Stimulated activated CD8-positive, alpha-beta memory T cell treated with anti-CD3 and anti-CD28 coated beads, Interleukin-7, amount 100 ng/mL, for 1 hour (primary cell): Measurements from ENCODE around the gene SLC25A46.
"Not testable (repeated sequence)": the region's sequence is repeated elsewhere in the genome, so short reads cannot be mapped to it uniquely, and the experiment has no call there.

Experiments
- DNase-seq, 2 donors: peaks; one replicate each; pipeline ENCODE4 v3.0.0-alpha.2; 2020; ENCODE audit warnings: low read depth in 2 of 2

SLC25A46 gene

DNA sequence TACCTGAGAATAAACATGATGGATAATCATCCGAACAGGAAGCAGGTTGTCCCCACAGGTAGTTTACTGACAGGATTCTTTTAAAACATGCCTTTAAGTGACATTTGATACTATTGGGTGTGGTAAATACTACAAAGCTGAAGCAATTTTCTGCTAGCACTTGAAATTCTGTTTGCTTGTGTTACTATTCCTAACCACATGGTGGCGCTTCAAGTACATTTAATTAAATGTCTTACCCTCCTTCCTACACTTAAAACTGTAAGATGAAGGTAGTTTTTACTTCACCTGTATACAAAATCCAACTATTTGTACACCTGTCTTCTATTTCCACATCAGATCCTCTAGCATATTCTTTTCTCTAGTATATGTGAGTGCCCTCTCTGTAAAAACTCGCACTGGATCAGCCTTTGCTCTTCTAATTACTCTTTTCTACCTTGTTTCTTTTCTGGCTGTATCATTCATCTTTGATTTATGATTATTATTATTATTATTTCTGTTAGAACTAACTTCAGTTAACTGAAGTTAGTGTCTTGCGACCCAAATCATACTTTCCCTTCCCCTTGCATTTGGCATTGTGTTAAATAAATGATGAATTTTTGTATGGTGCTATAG, 18.4 kb downstream of the SLC25A46 start:
- no peak for DNase-seq

DNA sequence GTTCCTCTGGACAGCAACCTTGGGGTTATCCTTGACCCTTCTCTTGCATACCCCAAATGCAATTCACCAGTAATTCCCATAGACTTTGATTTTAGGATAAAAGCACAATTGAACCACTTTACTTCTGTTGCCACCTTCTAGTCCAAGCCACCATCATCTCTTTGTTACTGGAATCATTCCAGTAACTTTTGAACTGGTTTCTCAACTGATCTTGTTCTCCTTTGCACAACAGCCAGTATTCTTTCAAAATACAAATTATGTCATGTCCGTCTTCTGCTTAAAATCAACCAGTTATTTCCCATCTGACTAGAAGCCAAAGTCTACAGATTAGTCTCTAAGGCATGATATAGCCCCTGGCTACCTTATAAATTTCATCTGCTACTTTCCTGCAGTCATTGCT, 21.4 kb downstream of the SLC25A46 start:
- DNase-seq: no peak

DNA sequence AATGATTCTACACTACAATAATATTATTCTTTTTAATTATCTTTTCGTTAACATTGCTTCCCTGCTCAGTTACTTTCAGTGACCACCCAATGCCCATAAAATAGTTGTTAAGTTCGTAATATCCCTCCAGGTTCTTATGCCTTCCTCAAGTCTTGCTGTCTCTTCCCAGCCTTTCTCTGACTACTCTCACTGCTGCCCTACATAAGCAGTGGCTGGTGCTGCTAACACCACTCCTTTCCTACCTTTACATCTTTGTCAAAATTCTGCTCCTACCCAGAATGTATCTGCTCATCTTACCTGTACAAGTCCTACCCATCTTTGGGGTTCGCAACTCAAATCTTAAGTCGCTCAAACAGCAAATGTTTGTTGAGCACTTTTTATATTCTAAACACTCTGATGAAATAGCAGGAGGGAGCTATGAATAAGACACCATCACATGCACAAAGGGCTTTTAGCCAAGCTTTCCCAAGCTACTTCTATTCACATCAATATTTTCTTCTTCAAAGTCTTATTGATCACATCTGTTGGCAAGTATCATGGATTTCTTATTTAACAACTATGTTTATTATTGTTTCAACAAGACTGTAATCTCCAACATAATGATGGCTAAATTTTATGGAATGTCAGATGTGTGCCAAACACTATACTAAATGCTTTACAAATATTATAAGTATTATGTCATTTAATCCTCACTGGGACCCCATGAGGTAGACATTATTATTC, 29.5 kb downstream of the SLC25A46 start:
- no peak for DNase-seq

DNA sequence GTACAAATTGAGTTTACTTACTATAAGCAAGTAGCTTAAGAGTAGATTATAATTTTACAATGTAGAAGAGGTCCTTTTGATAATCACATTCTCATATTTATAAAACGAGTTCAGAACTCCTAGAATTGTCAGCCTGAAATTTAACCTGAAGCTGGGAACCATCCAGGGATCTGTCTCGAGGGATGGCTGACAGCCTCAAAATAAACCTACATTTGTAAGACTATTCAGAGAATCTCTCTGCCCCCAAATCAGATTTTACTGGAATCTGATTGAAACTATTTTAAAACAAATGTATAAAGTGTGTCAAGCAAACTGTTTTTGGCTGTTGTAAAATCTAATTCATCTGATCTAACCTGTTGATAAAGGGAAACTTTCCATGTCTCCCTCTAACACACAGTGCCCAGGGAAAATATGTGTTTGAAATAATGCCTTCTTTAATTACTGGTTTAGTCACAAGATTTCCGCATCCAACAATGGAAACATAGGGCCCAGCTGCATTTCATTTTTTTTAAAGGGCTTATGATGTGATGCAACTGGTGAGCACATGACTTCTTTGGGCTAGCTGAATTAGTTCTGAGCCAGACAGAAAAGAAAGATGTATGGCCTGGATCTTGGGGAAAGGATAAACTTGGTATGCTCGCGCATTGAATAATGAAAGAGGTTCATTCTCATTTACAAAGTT, 30.3 kb downstream of the SLC25A46 start:
- DNase-seq: no peak

DNA sequence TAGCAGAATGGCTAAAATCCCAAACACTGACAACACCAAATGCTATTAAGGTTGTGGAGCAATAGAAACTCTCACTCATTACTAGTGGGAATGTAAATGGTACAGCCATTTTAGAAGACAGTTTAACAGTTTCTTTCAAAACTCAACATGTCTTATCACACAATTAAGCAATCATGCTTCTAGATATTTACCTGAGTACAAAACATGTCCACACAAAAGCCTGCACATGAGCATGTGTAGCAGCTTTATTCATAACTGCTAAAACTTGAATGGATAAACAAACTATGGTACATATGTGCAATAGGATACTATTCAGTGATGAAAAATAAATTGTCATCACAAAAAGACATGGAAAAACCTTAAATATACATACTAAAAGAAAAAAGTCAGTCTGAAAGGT, 31.5 kb downstream of the SLC25A46 start:
- no peak for DNase-seq

DNA sequence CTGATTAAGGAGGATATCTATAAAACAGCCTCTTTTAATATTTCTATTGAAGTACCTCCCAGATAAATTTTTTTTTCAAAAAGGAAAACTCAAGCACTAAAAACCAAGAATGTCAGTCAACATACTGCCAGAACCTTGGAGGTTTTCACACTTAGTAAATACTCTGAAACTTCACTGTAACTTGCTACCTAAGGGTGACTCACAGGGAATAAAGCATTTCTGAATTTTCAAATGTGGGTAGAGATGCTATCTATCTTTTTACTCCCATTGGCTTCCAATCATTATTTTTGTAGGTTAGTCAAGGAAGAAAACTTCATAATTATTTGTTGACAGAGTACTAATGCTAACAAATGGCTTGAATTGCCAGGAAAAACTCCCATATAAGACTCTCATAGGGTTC, 46.1 kb downstream of the SLC25A46 start:
- DNase-seq: no peak

DNA sequence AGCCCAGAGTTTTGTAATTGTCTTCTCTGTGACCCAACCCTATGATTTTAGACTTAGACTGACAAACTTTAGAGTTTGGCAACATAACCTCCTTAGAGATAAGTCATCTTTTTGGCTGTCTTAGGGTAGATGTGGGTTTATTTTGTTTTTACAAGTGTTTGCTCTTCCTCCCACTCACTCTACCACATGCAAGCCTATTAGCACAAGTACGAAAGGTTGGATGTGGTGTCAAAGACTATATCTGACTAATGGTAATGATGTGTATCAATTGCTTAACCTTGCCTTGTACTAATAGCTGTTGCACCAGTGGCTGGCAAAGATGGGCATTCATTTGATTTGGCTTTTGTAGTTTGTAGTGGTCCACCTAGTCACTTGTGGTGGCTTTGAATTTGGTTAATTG, 46.5 kb downstream of the SLC25A46 start:
- DNase-seq: no peak

DNA sequence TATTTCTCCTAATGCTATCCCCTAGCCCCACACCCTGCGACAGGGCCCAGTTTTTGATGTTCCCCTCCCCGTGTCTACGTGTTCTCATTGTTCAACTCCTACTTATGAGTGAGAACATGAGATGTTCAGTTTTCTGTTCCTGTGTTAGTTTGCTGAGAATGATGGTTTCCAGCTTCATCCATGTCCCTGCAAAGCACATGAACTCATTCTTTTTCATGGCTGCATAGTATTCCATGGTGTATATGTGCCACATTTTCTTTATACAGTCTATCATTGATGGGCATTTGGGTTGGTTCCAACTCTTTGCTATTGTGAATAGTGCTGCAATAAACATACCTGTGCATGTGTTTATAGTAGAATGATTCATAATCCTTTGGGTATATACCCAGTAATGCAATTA, 49.2 kb downstream of the SLC25A46 start:
- not testable (repeated sequence) for DNase-seq

DNA sequence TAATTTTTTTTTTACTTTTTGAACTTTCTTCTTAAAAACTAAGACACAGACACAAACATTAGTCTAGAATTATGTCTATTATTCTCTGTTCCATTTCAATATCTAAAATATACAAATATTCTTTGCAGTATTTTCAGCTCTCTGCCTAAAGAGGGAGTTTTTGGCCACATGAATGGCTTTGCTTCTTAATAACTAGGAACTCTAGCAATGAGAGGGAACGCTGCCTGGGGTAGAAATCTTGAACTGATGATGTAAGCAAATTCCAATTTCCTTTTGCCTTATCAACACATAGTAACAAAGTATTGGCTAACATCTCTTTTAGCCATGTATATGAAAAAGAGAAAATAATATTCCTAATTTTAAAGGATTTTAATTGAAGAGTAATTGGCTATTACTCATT, 51.9 kb downstream of the SLC25A46 start:
- no peak for DNase-seq

DNA sequence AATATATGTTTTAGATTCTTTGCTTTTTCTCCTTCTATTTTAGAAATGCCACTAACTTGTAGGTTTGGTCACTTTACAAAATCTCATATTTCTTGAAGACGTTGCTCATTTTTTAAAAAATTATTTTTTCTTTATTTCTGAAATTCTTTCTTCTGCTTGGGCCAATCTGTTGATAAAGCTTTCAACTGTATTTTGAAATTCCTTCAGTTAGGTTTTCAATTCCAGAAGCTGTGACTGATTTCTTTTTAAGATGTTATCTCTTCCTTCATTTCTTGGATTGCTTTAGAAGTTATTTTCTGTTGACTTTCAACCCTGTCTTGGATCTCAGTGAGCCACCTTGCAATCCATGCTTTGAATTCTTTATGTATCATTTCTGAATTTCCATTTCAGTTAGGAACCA, 64.2 kb downstream of the SLC25A46 start:
- DNase-seq: no peak

DNA sequence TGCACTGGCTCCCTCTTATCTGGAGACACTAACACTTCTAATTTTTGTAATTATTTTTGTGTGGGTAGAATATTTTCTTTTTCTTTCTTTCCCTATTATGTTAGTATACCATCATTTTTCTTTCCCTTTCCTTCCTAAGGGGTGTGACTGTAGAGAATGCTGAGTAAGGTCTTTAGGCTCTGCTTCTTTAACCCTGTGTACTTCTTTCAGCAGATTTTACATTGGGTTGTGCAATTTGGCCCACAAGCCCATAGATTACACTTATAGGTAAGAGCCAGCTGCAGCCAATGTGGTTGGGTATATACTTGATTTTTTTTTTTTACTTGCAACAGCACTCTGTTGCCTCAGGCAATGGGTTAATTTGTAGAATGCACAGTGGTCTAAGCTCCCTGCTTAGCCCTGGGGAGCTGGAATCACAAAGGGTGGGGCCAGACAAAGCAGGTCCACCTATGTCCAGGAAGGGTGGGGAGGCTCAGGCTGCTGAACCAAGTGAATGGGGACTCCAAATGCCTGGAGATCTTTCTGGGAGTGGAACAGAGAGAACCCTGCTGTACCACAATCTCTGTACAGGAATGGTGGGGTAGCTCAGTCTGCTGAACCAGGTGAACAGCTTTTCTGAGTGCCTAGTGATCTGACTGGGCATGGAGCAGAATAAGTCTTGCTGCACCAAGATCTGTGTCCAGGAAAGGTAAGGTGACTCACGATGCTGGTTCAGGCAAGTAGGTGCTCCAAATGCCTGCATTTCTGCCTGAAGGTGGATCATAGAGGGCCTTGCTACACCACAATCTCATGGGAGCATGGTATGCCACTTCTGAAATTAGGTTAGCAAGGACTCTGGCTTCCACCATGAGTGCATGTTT, 64.9 kb downstream of the SLC25A46 start:
- no peak for DNase-seq

DNA sequence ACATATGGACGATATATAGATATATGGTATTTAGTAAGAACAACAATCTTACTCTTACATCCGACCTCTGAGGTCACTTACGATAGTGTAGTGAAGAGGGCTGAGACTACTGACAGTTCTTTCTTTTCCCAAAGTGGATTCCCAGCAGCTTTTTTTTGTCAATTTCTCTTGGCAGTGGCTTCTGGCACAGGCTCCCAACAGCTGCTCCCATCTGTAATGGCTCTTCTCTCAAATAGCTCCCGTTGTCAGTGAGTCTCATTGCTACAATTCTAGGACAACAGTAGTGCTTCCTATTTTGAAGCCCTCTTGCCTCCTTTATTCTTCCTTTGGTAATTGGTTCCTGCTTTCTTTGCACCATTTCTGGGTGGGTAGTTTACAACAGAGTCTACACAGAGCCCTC, 68.4 kb downstream of the SLC25A46 start:
- DNase-seq: no peak

DNA sequence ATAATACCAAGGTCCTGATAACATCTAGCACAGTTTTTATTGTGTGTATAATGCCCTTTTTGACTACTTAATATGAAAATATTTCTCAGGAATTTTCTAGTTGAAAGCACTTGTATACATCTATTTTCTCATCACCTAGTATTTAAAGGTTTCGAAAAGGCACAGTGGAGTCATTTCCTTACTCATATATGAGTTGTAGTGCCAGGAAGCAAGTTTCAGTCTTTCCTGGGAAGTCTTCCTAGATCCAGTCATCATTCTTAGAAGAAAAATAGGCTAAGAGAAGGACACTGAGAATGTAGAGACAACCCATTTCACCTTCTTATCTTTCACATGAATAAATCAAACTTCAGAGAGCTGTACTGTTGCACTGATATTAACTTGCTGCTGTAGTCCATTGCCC, 70.2 kb downstream of the SLC25A46 start:
- no peak for DNase-seq
